Stimulated activated naive CD4-positive, alpha-beta T cell (primary cell): Measurements from ENCODE around the gene LRRK1.

Source experiments
- DNase-seq, 6 experiments: peaks; one replicate each; lab custom pipeline; 2025; lab: John Stamatoyannopoulos, UW

Gene LRRK1

GRCh38 chr15:100909989-100910955 lies 8.9 kb upstream of the LRRK1 start:
- no peak for DNase-seq

GRCh38 chr15:100911086-100911485 lies 8.1 kb upstream of the LRRK1 start:
- no peak for DNase-seq

GRCh38 chr15:100913961-100914360 lies 5.2 kb upstream of the LRRK1 start:
- DNase-seq: no peak

GRCh38 chr15:100914876-100915275 lies 4.3 kb upstream of the LRRK1 start:
- DNase-seq: no peak

GRCh38 chr15:100918034-100918689 lies 995 bp upstream of the LRRK1 start:
- peak in 5 of 6 experiments; percentile 5 to 55 (median 41) for DNase-seq

- no peak for DNase-seq
Observed at GRCh38 chr15:100919481-100920405, 586 bp downstream of the LRRK1 start.

GRCh38 chr15:100920516-100921135 lies 1.5 kb downstream of the LRRK1 start:
- no peak for DNase-seq

GRCh38 chr15:100922192-100923040 lies 3.3 kb downstream of the LRRK1 start:
- DNase-seq: no peak

- DNase-seq: no peak
Observed at GRCh38 chr15:100923076-100923475, 3.9 kb downstream of the LRRK1 start.

GRCh38 chr15:100923902-100924301 lies 4.7 kb downstream of the LRRK1 start:
- DNase-seq: no peak

GRCh38 chr15:100924436-100924835 lies 5.3 kb downstream of the LRRK1 start:
- DNase-seq: no peak

- DNase-seq: no peak
Observed at GRCh38 chr15:100925480-100925879, 6.3 kb downstream of the LRRK1 start.

GRCh38 chr15:100926258-100926657 lies 7.1 kb downstream of the LRRK1 start:
- DNase-seq: no peak

GRCh38 chr15:100926971-100927756 lies 8.0 kb downstream of the LRRK1 start:
- no peak for DNase-seq

- DNase-seq: no peak
Observed at GRCh38 chr15:100928632-100929280, 9.6 kb downstream of the LRRK1 start.

- no peak for DNase-seq
Observed at GRCh38 chr15:100929641-100930042, 10.5 kb downstream of the LRRK1 start.

- no peak for DNase-seq
Observed at GRCh38 chr15:100930306-100930848, 11.2 kb downstream of the LRRK1 start.

- DNase-seq: no peak
Observed at GRCh38 chr15:100931143-100931890, 12.2 kb downstream of the LRRK1 start.
